ENCODE results near the gene TMEM255B. TPM values are rescaled to one million over a fixed set of nuclear protein-coding genes. Genes with fewer than 3 reads are reported as not detected.

The TMEM255B gene
- total and polyA plus RNA-seq, 2 donors (not counting 3 experiments of a cell fraction or from before 2014, with no cell fraction given), result 105 to 121 TPM

- Histone ChIP-seq H3K9me3 (replicated peaks; ENCODE audit: control insufficient read depth, insufficient read depth, low read length) (no peaks in the 10 kb centered on the region), H3K27me3 (ENCODE audit: control insufficient read depth in 2 of 2, insufficient read depth in 2 of 2, low read length in 2 of 2) (no peaks in the 10 kb centered on the region), H3K36me3 (ENCODE audit: control insufficient read depth in 2 of 2, extremely low read depth in 1 of 2, insufficient read depth in 2 of 2, low read length in 2 of 2) (no peaks in the 10 kb centered on the region), H3K79me2 (ENCODE audit: control insufficient read depth, insufficient read depth, low read length) (no peaks in the 10 kb centered on the region), H3K4me3 (replicated peaks in 1 of 3; ENCODE audit: insufficient read depth in 1 of 3, low read depth in 1 of 3, low read length in 3 of 3) (no peak overlapping the region), H3K9ac (replicated peaks; ENCODE audit: extremely low read depth, insufficient read depth, low read length) (no peak overlapping the region), H3K9me1 (replicated peaks; ENCODE audit: control insufficient read depth, extremely low read depth, insufficient read depth, low read length) (no peaks in the 10 kb centered on the region), H3K27ac (ENCODE audit: insufficient read depth, low read depth, low read length) (no peak overlapping the region), H3K4me1 (ENCODE audit: control insufficient read depth, extremely low read depth, insufficient read depth, low read length) (no peaks in the 10 kb centered on the region), H2AFZ (ENCODE audit: low read depth, low read length) (no peak overlapping the region), H3K4me2 (ENCODE audit: insufficient read depth, low read length) (no peak overlapping the region), H4K20me1 (replicated peaks; ENCODE audit: control insufficient read depth, extremely low read depth, insufficient read depth, low read length) (no peaks in the 10 kb centered on the region)
- no peak for DNase-seq (ENCODE audit: low read depth, low spot score)
- BruUV-seq (replicated peaks), result no TSS peak
- dilution Hi-C loops (cut with MboI; ENCODE audit: extremely low pct_ligation_motif_present, low sequenced_read_pairs) (no loop called here), intact Hi-C loops (cut with micrococcal nuclease) (no loop called here)
- CTCF ChIA-PET, result interaction anchor here (1.4 to 2.4 kb wide), 3 partner anchors 17 to 93 kb away, joined by 4 to 6 read pairs (median 6); no protein-coding TSS in a partner anchor
- POLR2A ChIA-PET, result no interaction called here
- no peak for FAIRE-seq
- TF ChIP-seq EZH2 (IDR thresholded peaks at IDR 0.05; ENCODE audit: borderline replicate concordance, low read depth, low read length, severe bottlenecking) (no peak), JUN (IDR thresholded peaks at IDR 0.05; ENCODE audit: borderline replicate concordance, insufficient read depth, insufficient read length, low read depth) (no peak), POLR2A (IDR thresholded peaks at IDR 0.05; ENCODE audit: low read depth, low read length) (no peak), POLR2AphosphoS5 (IDR thresholded peaks at IDR 0.05; ENCODE audit: insufficient read depth, low read depth, low read length) (no peak), MYC (IDR thresholded peaks at IDR 0.05; ENCODE audit: low read depth, low read length) (no peak), CTCF (IDR thresholded peaks at IDR 0.05; ENCODE audit: extremely low read depth in 1 of 2, insufficient read depth in 1 of 2, low read depth in 1 of 2, low read length in 2 of 2) (no peak), FOS (IDR thresholded peaks at IDR 0.05; ENCODE audit: borderline replicate concordance, insufficient read depth, low read length) (no peak), GATA2 (IDR thresholded peaks at IDR 0.05; ENCODE audit: insufficient read depth, insufficient read length, low read depth, low read length) (no peak)
- TF ChIP-seq, protein P1, sequence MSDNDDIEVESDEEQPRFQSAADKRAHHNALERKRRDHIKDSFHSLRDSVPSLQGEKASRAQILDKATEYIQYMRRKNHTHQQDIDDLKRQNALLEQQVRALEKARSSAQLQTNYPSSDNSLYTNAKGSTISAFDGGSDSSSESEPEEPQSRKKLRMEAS (IDR thresholded peaks at IDR 0.05; ENCODE audit: insufficient read depth, insufficient read length), result no peak
These were observed 95.4 kb downstream of the TMEM255B start for GRCh38 chr13:113854238-113855011.
